G401.6 (cell line): ENCODE data around the gene SMIM1.
"Not testable (repeated sequence)": the region's sequence is repeated elsewhere in the genome, so short reads cannot be mapped to it uniquely, and the experiment has no call there.

ENCODE experiments used
- FAIRE-seq: peaks from 2 replicates; lab custom pipeline; 2012; peaks lifted over from hg19 to GRCh38; lab: Jason Lieb, UNC

SMIM1 gene

DNA sequence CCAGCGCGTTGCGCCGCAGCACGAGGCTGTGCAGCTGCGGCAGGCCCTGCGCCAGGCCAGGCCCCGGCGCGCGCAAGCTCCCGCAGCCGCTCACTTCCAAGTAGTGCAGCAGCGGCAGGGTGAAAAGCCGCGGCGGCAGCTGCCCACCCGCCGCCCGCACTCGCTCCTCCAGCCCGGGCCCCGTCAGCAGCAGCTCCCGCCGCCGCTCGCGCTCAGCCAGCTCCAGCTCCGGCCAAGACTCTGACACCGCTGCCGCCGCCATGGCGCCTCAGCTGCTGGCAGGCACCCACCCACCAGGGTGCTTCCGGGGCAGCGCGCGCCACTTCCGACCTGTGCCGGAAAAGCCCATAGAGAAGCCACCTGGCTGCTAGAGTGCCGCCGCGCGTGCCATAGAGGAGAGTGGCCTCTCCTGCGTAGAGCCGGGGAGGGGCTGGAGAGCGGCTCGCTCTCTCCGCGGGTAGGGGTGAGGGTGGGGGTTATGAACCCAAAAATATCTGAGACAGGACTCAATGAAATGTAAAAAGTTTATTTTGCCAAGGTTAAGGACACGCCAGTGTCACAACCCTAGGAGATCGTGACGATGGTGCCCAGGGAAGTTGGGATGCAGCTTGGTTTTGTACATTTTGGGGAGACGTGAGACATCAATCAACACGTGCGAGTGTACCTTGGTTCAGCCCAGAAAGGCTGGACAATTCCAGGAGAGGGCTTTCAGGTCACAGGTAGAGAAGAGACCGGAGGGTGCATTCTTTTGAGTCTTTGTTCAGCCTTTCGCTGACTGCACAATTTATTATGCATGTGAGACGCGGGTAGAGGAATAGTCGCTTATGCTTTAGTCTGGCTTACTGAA, 23.9 kb downstream of the SMIM1 start, which contains the start of gene LRRC47:
Gene LRRC47, minus strand, starts transcription at position 284 of the 847 bp plus-strand sequence. Its CDS starts 22 bp downstream, at position 262.
- FAIRE-seq = peak; percentile 76

DNA sequence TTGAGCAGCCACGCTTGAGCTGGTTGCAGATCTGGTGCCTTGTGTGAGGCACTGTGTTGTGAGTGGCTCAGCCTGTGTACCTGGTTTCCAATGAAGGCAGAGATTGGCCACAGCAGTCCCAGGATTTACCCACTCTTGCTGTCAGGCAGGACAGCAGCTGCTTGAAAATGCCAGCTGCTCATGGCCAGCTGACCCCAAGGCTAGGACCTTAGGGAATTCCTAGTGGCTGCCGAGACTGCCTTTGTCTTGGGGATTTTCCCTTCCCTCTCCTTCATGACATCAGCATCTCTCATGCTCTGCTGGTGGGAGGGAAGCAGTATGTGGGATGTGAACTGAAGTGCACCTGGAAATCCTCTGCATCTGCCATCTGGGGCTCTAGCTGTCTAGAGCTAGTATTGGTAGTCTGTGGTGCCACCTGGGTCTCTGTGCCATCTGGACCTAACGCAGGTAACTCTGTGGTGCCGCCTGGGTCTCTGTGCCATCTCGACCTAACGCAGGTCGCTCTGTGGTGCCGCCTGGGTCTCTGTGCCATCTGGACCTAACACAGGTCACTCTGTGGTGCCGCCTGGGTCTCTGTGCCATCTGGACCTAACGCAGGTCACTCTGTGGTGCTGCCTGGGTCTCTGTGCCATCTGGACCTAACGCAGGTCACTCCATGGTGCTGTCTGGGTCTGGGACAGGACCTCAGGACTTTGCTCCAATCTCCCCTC, 27.6 kb downstream of the SMIM1 start:
- FAIRE-seq = no peak

DNA sequence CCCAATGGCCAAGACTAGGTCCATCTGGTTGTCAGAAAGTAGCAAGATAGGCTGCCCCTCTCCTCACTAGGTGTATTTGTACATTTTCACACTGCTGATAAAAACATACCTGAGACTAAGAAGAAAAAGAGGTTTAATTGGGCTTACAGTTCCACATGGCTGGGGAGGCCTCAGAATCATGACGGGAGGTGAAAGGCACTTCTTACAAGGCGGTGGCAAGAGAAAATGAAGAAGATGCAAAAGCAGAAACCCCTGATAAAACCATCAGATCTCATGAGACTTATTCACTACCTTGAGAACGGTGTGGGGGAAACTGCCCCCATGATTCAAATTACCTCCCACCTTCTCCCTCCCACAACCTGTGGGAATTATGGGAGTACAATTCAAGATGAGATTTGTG, 28.2 kb downstream of the SMIM1 start:
- FAIRE-seq = not testable (repeated sequence)

DNA sequence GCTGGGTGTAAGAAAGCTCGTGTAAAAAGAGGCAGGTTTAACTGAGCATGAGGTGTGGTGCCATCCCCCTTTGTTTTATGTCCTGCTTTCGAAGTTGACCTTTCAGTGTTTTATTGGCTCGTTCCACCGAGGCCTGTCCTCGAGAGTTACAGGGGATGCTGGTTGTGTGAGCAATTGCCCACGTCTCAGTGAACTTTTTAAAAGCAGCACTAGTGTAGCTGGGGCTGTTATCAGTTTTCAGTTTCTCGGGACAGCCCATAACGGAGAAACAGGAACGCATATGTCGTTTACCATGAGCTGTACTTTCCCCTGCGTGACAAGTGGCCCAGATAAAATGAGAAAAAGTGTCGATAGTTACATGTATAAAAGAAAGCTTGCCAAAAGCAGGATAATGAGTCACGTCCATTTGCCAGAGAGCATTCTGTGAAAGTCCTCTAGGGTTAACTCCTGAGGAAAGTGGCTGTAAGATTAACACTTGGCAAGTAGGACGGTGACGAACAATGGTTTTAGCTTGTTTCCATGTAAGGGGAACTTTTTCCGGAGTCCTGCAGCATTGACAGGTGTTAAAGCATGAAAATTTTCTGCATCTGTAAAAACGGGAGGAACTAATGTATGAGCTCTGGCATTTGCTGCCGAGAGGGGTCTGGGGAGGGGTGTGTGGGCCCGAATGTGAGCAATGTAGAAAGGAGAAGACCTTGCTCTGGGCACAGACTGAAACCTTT, 31.5 kb downstream of the SMIM1 start:
- no peak for FAIRE-seq

DNA sequence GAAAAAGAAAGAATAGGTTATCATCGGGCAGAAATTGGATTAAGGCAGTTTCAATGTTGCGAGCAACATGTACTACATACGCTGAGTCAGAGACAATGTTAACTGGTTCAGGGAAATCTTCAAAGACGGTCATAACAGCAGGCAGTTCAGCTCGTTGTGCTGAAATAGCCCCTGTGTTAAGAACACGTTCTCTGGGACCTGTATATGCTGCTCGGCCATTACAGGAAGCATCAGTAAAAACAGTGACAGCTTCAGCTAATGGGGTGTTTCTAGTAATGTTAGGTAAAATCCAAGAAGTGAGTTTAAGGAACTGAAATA, 32.0 kb downstream of the SMIM1 start:
- not testable (repeated sequence) for FAIRE-seq

DNA sequence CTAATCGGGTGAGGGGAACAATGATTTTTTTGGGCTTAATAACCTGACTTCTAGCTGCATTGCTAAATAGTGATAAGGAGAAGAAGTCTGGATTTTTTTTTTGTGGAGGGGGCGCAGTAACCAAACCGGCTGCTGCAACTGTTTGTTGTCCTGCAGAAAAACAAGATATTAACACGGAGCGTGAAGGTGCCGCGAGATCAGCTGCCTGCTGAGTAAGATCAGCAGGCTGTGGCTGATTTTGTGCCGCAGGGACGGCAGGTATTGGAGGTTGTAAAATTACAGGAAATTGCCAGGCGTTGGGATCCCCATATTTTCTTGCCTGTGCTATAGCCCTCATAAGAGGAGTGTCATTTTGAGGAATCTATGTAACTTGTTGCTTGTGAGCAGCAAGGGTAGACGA, 32.5 kb downstream of the SMIM1 start:
- FAIRE-seq = no peak

DNA sequence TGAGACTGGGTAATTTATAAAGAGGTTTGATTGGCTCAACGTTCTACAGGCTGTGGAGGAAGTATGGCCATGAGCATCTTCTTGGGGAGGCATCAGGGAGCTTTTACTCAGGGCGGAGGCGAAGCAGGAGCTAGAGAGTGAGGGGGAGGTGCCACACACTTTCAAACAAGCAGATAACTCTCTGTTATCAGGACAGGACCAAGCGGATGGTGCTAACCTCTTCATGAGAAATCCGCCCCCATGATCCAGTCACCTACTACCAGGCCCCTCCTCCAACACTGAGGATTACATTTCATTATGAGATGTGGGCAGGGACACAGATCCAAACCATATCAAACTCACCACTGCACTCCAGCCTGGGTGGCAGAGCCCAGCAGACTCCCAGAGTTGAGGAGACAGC, 35.2 kb downstream of the SMIM1 start:
- no peak for FAIRE-seq

DNA sequence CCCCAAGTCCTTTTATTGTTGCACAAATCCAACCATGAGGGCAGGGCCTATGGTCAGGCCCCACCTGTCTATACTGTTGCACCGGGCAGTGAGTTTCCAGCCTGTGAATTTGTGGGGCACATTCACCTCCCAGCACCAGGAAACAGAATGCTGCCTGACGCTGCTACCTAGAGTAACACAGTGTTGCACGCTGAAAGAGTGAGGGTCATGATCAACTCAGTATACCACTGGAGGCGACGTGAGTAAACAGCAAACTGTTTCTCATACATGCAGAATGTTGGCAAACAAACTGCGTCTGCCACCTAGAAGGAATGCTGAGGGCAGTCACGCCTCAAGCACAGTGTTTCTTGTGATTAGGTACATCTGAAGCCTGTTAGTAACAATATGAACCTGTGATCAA, 37.1 kb downstream of the SMIM1 start:
- no peak for FAIRE-seq

DNA sequence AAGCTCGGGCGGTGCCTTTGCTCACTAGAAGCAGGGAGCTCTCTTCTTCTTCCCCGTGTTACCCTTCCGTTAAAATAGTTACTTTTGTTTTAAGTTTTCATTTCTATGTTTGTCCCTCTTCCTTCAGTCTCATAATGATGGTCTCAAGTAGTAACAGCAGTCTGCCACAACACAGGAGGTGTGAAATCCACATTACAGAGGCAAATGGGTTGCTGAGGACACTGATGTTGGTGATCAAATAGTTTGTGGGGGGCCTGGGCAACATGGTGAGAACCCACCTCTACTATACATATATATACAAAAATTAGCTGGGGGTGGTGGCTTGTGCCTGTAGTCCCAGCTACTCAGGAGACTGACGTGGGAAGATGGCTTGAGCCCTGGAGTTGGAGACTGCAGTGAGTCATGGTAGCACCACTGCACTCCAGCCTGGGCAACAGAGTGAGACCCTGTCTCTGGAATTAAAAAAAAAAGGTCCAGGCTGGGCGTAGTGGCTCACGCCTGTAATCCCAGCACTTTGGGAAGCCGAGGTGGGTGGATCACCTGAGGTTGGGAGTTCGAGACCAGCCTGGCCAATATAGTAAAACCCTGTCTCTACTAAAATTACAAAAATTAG, 37.7 kb downstream of the SMIM1 start:
- not testable (repeated sequence) for FAIRE-seq

DNA sequence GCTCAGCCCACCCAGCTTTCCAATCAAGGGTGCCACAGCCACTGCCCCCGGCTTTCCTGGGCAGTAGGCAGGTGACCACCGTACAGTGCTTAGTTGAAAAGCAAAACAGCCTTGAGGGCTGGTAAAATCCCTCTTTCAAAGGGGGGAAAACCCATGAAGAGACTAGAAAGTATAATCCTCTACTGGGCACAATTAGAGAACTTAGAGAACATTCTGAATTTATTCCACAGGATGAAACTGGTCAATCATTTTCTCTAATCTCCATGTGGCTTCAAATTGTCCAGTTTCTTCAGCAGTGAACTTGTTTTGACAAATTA, 39.0 kb downstream of the SMIM1 start:
- no peak for FAIRE-seq

DNA sequence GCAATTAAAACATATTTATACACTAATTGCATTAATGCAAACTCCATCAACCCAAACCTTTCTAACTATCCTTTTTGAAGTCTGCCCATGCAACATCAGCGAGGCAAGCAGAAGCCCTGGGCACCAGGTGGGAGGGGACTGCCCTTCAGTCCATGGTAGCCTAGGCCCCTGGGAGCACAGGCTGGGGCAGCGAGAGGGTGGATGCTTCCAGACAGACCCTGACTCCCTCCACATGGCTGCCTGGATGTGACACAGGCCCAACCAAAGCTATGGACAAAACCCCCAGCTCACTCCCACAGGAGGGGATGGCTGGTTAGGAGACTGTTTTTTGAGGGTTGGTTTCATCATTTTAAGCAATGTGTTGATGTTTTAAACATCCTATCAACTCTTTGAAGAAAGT, 41.5 kb downstream of the SMIM1 start:
- no peak for FAIRE-seq

DNA sequence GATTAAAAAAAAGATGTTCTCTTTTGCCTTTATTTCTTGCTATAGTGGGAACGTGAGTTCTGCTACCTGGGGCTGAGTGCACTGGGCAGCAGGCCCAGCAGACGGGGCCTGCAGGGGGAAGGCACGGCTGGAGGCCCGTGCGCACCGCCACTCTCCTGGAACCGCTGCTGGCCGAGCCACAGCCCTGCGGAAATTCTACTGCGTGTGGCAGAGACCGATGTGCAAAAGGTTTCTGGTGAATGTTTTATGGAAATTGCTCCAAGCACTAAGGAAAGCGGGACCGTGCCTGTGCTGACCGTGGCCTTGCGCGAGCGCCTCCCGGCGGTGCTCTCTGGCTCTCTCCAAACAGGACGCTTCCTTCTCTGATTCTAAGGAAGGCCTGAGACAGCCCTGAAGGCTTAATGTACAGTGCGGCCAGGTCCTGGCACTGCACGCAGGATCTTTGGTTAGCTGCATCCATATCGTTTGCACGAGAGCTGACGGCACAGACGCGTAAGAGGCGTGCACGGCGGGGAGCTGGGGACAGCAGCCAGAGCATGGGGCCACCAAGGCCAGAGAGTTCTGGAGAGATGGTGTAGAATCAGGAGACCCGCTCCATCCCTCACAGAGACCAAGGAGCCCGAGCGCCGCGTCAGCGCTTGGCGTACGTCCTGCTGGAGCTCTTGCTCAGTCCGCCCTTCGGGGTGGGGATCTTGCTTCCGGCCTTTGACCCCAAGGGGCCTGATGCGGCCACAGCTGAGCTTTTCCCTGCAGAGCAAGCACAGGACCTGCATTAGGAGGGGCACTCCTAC, 42.4 kb downstream of the SMIM1 start:
- FAIRE-seq = no peak

DNA sequence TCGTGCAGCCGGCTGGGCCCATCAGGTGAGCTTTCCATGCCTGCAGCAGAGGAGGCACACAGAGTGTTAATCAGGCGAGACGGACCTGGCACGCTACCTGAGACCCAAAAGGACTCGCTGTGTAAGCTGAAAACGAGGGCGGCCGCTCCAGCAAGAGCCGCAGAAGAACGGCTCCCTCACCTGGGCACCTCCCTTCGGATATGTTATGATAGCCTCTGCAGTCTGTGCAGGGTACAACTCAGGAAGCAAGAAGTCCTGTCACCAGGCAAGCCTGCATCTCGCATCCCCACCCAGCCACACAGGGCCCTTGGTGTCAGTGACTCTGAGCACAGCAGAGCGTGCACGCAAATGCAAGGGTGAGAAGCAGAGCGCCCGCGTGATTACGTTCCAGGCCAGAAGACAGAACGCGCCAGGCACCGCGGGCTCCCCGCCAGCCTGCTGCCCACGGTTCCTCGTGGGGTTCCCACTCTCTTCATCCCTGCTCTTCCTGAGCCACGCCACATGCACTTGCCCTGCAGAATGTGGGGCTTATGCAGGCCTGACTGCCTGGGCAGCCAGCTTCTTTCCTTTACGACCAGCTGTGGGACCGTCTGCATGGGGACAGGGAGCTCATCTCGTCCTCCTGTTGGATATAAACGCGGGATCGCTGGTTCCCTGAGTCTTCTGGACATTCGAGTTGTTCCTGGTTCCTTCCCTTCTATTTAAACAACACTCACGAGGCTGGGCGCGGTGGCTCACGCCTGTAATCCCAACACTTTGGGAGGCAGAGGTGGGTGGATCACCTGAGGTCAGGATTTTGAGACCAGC, 44.0 kb downstream of the SMIM1 start:
- FAIRE-seq = no peak

DNA sequence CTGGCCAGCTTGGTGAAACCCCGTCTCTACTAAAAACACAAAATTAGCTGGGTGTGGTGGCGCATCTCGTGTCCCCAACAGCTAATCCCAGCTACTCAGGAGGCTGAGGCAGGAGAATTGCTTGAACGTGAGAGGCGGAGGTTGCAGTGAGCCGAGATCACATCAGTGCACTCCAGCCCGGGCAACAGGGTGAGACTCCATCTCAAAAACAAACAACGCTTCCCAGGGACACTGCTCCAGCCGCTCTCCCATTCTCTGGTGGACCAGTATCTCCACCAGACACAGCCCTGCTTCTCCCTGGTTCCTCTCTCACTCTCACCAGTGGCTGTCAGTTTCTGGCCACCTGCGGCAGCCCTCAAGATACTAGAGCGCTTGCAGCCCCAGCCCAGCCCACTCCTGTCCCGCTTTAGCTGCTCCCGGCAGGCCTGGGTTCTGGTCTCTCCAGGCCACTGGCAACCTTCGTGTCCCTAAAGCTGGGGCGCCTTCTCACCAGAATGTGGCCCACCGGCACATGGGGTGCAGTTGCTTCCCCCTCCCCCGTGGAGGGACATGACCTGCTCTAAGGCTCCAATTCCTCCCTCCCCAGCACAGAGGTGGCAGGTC, 44.7 kb downstream of the SMIM1 start:
- FAIRE-seq = no peak

DNA sequence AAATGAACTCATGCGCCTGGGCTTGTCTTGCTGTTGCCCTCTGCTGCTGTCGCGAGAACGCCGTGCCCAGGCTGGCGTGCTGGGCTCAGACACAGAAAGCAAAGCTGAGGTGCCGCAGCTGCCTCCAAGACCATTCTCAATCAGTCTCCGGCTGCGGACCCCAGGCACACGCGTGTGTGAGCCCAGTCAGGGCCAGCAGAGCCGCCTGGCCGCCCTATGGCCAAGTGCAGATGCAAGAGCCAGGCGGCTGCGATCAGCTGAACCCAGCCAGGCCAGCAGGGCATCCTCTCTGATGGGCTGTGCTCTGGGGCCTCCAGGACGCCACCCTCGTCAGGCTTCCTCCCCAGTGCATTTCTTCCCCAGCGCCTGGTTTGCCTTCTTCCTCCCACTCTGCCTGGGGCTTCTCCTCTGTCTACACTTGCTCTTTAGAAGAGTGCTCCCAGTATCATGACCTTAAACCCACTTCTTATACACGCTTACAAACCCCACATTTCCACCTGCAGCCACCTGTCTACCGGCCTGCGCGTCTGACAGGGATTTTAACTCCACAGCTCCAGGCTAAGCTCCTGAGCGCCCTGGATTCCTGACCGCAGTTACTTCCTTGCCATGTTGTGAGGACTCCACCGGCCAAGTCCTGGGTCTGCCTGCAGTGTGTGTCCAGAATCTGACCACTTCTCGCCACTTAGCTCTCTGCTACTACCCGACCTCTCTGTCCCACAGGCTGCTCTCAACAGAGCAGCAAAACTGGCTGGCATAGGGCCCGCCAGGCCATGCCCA, 45.5 kb downstream of the SMIM1 start:
- no peak for FAIRE-seq

DNA sequence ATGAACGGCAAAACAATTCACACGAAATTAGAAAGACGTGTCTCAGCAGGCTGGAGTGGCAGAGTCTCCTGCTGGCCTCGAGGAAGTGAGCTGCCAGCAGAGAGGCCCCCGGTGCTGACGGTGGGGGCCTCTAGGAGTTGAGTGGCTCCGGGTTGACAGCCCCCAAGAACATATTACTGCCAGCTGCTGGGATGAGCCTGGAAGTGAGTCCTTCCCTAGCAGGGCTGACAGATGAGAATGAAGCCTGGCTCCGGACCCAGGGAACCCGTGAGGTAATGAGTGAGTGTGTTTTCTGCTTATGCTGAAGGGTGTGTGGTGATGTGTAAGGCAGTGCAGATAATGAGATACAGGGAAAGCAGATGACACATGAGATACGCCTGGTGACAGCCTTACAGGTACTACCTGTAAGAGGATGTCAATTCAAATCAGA, 47.2 kb downstream of the SMIM1 start:
- FAIRE-seq = no peak

DNA sequence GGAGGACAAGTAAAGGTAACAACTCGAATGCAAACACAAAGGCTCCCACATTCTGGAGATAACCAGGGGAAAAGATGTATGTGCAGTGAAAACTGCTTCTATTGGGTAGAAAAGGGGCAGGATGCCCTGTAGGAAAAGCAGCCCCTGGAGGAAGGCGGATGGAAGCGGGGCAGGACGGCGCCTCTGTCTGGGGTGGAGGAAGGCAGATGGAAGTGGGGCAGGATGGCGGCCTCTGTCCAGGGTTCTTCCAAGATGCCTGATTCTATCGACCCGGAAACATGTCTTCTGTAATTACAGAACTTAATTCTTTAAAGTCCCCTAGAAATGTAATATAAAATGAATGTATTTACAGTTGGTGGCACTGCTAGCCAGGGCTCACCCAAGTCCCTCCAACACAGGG, 47.8 kb downstream of the SMIM1 start:
- no peak for FAIRE-seq

DNA sequence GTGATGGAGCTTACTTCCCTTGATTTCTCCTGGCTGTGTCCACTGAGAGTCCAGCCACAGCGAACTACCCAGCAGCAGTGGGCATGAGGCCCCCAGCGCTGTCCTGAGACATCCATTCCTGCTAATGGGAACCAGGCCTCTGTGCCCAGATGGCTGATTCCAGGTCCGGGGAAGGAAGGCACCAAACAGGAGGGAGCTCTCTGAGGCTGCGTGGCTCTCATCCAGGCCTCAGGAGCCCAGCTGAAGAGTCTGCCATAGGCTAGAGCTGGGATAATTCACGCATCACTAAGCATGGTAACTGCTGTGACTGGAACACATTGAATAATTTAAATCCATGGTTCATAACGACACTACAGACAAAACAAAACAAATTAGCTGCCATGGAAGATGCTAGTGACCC, 48.5 kb downstream of the SMIM1 start:
- FAIRE-seq = no peak

DNA sequence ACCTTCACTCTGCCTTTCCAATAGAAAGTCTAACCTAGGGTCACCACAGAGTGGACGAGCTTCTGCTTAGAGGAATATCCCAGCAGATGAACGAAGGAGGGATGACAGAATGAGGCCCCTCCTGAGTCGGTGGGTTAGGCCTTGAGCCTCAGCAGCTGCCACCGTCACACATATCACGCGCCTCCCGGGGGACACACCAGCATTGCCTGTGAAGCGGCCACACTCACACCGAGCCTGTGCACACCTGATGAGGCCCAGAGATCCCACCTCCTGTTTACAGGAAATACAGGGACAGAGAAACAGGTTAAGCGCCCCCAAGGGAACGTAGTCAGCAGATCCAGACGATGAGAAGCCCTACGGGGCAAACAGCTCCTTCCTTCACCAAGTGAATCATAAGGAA, 48.9 kb downstream of the SMIM1 start:
- no peak for FAIRE-seq

DNA sequence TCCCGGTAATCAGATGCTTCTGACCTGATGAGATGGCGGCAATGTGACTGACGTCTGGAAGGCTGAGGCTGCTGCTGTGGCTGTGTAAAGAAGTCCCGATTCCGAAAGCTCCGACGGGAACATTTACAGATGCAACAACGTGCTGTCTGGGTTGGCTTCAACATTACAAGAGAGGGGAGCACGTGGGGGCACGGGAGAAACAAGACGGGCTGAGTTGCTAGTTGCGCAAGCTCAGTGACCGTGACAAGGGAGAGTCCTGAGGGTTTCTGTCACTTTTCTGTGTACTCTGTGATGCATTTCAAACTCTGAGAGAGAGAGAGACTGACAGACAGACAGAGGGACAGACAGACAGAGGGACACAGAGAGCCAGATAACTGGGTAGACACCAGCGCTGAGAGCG, 49.4 kb downstream of the SMIM1 start:
- FAIRE-seq = no peak
